NT2/D1 (cell line): ENCODE data around the gene HK2.

Source experiments
- SUZ12 ChIP-seq: IDR thresholded peaks from 2 replicates; pipeline ENCODE4 v1.6.1; 2011; ENCODE audit not compliant: insufficient read length, insufficient read depth; ENCODE audit errors: extremely low read depth
- YY1 ChIP-seq: IDR thresholded peaks from 2 replicates; pipeline ENCODE4 v1.6.1; 2011; ENCODE audit not compliant: insufficient read length, insufficient read depth
- ZNF274 ChIP-seq: IDR thresholded peaks from 2 replicates; pipeline ENCODE4 v1.6.1; 2011; ENCODE audit warnings: mild to moderate bottlenecking, low read depth, low read length

- TF ChIP-seq SUZ12 (no peak), YY1 (no peak), ZNF274 (no peak)
Observed at GRCh38 chr2:74873678-74874640, 40.0 kb downstream of the HK2 start.
